Kidney tubule cell (primary cell): ENCODE data around the gene IFIT1.

ENCODE experiments used
- DNase-seq: peaks from one replicate; pipeline ENCODE4 v3.0.0-alpha.2; 2018; ENCODE audit warnings: low spot score

IFIT1 gene

DNA sequence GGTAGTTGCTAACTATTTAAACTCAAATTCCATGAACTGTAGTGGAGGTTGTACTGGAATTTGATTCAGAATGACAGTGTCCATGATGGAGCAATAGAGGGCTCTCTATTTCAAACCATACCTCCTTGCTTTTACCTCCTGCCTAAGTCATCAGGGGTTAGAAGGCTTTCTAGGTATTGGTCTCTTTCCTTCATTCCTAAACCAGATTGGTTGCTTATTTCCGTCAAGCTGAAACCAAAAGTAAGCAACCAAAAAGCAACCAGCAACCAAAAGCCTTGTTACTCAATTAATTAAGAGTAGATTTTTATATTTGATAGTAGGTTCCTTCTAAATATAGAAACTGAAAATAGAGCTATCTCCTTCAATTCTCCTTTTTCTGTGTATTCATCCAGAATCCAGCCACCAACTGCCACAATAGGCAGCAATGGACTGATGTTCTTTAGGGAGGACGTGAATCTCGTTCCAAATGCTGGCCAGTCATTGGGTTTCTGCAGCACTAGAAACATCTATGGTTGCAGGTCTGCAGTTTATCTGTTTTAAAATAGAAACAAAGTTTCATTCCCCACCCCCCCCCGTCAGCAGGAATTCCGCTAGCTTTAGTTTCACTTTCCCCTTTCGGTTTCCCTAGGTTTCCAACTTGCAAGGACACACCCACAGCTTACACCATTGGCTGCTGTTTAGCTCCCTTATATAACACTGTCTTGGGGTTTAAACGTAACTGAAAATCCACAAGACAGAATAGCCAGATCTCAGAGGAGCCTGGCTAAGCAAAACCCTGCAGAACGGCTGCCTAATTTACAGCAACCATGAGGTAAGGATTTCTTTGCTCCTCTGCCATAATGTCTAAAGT, at the start of gene IFIT1:
Gene IFIT1, plus strand, starts transcription at position 717 of the 850 bp plus-strand sequence. Its CDS starts 90 bp downstream, at position 807.
- peak; percentile 89 for DNase-seq

DNA sequence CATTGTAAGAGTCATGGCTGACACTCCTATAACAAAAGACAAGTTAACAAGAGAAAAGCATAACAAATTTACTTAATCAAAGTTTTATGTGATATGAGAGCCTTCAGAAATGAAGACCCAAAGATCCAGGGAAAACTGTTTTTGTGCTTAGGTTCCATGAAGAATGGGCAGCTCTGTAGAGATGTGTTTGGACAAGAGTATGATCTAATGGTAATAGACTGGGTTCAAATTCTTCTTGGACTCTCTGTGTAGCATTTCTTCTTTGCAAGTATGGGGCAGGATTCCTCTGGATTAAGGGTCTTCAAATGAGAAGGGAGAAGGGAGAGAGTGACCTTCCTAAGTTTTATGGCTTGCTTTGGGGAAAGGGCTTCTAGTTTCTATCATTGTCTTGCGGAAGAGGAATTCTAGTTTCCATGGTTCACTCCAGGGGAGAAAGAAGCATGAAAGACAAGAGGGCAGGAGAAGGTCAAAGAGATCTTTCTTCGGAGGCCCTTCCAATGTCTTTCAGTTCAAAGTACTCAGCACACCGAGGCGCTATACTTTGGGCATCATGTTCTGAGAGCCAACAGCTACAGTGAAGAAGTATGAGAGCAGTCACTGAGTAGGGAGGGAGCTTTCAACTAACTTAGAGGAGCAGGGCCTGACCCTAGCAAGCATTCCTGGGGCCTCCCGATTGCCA, 49.2 kb upstream of the IFIT1 start:
- DNase-seq = no peak

- DNase-seq = no peak
Observed at GRCh38 chr10:89344156-89344555, 48.3 kb upstream of the IFIT1 start.

GRCh38 chr10:89345367-89346000, 46.9 kb upstream of the IFIT1 start:
- DNase-seq = no peak

DNA sequence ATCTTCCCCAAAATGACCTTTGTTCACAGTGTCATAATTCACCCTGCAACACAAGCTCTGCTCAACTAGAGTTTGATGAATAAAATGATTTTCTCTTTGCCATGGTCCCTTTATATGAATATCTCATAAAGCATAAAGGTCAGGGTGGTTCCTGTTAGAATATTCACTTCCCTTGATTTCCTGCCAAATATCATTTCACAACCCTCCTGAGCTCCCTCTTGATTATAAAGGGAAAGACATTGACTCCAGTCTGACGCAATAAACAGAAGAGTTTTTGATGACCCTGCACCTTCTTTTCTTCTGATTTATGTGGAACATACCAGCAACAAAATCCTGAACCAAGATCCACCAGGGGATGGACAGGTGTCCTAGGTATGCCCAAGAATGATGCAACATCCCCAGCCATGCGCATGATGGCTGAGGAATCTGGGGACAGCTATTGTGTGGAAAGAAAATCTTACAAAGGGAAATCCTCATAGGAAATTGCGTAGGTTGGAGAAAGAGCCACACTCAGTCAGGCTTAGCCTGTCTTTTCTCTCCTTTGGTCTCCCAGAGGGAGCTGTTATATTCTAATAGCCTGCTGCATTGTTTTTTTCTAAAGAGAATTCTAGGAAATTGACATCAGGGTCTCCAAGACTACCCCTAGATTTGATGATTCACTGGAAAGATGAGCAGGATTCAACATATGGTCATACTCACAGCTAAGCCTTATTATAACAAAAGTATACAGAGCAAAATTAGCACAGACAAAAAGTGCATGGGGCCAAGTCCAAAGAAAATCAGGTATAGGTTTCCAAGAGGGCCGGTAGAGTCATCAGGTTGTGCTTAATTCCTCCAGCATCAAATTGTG, 45.8 kb upstream of the IFIT1 start:
- DNase-seq = no peak

DNA sequence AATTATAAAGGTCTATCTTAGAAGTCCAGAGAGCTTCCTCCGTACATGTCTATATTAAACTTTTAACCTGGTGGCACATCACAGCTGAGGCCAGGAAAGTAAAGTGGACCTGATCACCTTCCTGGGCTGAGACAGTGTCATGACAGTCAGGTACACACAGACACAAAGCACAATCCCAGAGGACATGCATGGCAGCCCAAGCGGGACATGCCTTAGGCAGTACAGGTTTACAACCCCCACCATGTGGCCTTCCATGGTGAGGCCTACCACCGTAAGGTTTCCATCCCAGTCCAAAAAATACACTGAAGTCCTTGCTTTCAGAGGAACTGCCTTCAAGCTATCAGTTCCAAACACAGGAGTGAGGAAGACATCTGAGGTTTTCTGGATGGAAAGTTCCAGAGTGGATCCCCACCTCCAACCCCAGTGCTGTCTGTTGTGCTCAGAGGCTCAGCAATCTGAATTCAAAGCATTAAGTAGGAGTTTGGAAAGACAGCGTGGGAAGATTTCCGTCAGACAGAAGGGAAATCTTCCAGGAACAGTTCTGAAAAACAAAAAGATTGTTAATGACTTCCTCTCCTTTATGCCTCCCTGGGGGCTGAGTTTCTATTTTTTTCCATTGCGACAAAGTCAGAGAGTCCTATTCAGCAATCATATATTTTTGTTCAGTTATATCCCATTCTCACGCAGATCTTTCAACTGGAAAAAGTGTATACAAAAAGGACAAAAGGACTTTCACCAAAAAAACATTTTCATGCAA, 44.5 kb upstream of the IFIT1 start:
- DNase-seq = peak; percentile 73

DNA sequence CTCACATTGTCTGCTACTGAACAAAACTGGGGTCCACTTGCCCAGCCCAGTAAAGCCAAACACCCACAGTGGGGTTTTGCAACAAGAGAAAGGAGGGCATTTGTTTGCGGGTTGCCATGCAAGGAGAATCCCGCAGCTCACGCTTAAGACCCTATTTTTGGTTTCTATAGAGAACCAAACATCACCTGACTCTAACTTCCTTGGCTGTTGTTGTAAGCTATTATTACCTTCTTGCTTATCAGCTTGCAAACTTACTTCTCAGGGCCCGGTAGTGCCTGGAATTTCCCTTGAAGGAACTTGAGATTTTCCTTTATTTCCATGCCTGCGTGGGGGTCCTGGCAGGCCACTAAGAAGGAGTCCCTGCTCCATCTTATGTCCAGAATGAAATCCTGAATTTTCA, 43.9 kb upstream of the IFIT1 start:
- no peak for DNase-seq

GRCh38 chr10:89348975-89349374, 43.4 kb upstream of the IFIT1 start:
- DNase-seq = no peak

GRCh38 chr10:89350631-89351315, 41.6 kb upstream of the IFIT1 start:
- DNase-seq = peak; percentile 84

DNA sequence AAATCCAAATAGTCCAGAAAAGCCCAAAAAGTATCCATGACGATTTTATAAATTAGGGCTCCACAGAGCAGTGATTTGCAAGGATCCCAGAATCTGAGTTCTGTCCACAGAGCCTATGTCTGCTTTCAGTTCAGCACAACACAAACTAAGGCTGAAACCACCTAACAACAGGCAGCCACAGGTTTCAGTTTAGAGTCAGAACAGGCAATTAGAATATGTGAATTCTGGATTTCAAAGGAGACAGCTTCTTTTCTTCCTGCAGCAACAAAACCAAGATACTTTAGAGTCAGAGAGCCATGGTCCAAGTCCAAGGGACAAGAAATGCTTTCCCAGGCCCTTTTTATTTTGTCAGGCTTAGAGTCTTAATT, 41.0 kb upstream of the IFIT1 start:
- peak; percentile 64 for DNase-seq

- peak; percentile 98 for DNase-seq
Observed at GRCh38 chr10:89351780-89352597, 40.4 kb upstream of the IFIT1 start.

- DNase-seq = peak; percentile 38
Observed at GRCh38 chr10:89352802-89353201, 39.6 kb upstream of the IFIT1 start.

- DNase-seq = peak; percentile 58
Observed at GRCh38 chr10:89355394-89355931, 37.0 kb upstream of the IFIT1 start.

DNA sequence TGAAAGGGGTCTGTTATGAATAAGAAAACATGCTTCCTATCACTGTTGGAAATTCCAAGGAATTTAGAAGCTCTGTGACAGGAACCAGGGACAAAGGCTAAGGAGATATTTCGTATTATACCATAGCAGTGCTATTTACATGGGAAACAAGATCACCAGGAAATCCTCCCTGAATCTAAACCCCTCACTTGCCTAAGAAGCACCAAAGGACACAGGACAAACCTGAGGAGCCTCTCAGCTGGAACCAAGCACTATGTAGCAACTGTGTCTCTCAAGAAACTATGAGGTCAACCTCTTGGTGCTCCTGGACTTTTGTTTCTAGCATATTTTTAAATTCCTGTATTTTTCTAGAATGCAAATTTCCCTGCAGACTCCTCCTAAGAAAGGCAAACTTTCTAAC, 35.3 kb upstream of the IFIT1 start:
- DNase-seq = peak; percentile 52

GRCh38 chr10:89357975-89358374, 34.4 kb upstream of the IFIT1 start:
- no peak for DNase-seq

DNA sequence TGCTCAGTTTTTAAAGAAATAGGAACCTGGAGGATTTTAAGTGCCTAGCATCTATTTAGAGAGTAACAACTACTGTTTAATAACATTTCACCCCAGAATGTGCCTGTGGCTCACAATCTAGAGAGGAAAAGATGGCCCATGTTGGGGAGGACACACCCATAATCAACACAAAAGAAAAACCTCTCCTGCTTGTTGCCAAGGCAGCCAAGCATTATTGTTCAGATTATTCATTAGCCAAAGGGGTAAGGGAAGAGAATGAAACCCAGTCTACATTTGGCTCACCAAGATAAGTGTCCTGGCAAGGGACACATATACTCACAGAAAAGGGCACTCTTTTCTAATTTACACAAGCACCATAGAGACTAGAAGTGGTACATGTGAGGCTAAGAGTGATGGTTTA, 32.3 kb upstream of the IFIT1 start:
- peak; percentile 73 for DNase-seq

DNA sequence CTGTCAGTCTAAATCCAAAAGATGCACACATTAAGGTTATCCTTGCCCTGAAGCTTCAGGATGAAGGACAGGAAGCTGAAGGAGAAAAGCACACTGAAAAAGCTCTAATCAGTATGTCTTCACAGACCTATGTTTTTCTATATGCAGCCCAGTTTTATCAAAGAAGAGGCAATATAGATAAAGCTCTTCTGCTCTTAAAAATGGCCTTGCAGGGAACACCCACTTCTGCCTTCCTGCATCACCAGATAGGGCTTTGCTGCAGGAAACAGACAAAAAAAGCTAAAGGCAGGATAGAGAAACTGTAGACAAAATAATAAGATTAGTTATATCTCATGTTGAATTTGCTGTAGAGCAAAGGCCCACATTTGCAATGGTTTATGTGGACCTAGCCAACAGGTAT, 29.5 kb upstream of the IFIT1 start:
- DNase-seq = no peak

GRCh38 chr10:89363729-89364442, 28.5 kb upstream of the IFIT1 start:
- no peak for DNase-seq

DNA sequence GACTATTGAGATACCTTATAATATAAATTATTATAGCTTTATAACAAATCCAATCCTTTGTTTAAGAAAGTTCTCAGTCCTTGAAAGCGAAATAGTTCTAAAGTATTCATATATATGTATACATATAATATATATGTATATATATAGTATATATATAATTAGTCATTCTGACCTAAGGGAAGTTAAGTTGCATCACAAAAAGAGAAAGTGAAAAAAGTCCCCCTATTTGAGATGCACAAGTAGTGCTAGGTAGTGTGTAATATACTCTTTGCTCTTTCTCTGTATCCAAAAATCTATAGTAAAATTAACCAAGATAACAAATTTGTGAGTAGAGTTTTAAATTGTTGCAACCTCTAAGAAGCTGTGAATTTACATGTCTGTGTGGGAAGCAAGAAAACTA, 27.9 kb upstream of the IFIT1 start:
- DNase-seq = no peak
